GM23338 (cell line): ENCODE measurements around the gene NUP214. TPM values are rescaled to one million over a fixed set of nuclear protein-coding genes. Genes with fewer than 3 reads are reported as not detected.

ENCODE experiments used
- ATAC-seq: fragments of 200-7000 bp; cut with Tn5 transposase; 3 replicates; pipeline ENCODE4 v1.9.1; 2020
- DNase-seq: peaks from one replicate; pipeline ENCODE4 v3.0.0-alpha.2; 2015; ENCODE audit warnings: low spot score
- H2AFZ ChIP-seq: fragments of 200-600 bp; sonication (generic); 2 replicates; pipeline ENCODE4 v1.8.0; 2016; ENCODE audit warnings: antibody characterized with exemption, mild to moderate bottlenecking, moderate library complexity
- H3F3A ChIP-seq: fragments of 200-600 bp; sonication (generic); replicated peaks from 2 replicates; pipeline ENCODE4 v1.8.0; 2017; ENCODE audit warnings: antibody characterized with exemption, mixed run types, low read depth
- H3K27ac ChIP-seq: fragments of 200-600 bp; sonication (generic); 2 replicates; pipeline ENCODE4 v1.6.1; 2016; ENCODE audit warnings: low read depth
- H3K27me3 ChIP-seq: fragments of 200-600 bp; sonication (generic); 2 replicates; pipeline ENCODE4 v1.8.0; 2016; ENCODE audit warnings: mild to moderate bottlenecking, mixed run types, moderate library complexity; ENCODE audit not compliant: insufficient read depth
- H3K36me3 ChIP-seq: fragments of 200-600 bp; sonication (generic); 2 replicates; pipeline ENCODE4 v1.8.0; 2016; ENCODE audit warnings: mild to moderate bottlenecking; ENCODE audit not compliant: insufficient read depth
- H3K4me1 ChIP-seq: fragments of 200-600 bp; sonication (generic); 2 replicates; pipeline ENCODE4 v1.8.0; 2016; ENCODE audit warnings: mild to moderate bottlenecking, moderate library complexity; ENCODE audit not compliant: insufficient read depth
- H3K4me2 ChIP-seq: fragments of 200-600 bp; sonication (generic); 2 replicates; pipeline ENCODE4 v1.7.1; 2017; ENCODE audit warnings: mixed run types
- H3K4me3 ChIP-seq: fragments of 200-600 bp; sonication (generic); 2 replicates; pipeline ENCODE4 v1.6.1; 2016; ENCODE audit warnings: mixed run types
- H3K79me2 ChIP-seq: fragments of 200-600 bp; sonication (generic); replicated peaks from 2 replicates; pipeline ENCODE4 v1.8.0; 2017; ENCODE audit warnings: mild to moderate bottlenecking; ENCODE audit not compliant: insufficient read depth
- H3K9me2 ChIP-seq: fragments of 200-600 bp; sonication (generic); 2 replicates; pipeline ENCODE4 v1.8.0; 2017; ENCODE audit not compliant: insufficient read depth
- H4K20me1 ChIP-seq: fragments of 200-600 bp; sonication (generic); replicated peaks from 2 replicates; pipeline ENCODE4 v1.8.0; 2017; ENCODE audit warnings: mild to moderate bottlenecking; ENCODE audit not compliant: insufficient read depth
- H3K27ac Mint-ChIP-seq: 2 replicates; pipeline ENCODE4 v1.8.0; 2020; ENCODE audit warnings: inconsistent platforms, mild to moderate bottlenecking, moderate library complexity, mixed read lengths
- H3K27me3 Mint-ChIP-seq: 3 replicates; pipeline ENCODE4 v1.8.0; 2022; ENCODE audit warnings: low read depth, mild to moderate bottlenecking, moderate library complexity, mixed read lengths, inconsistent platforms; ENCODE audit not compliant: insufficient read depth, poor library complexity
- H3K36me3 Mint-ChIP-seq: 3 replicates; pipeline ENCODE4 v1.8.0; 2021; ENCODE audit warnings: low read depth, mild to moderate bottlenecking, inconsistent platforms, moderate library complexity, mixed read lengths
- H3K4me1 Mint-ChIP-seq: 3 replicates; pipeline ENCODE4 v1.8.0; 2020; ENCODE audit warnings: mild to moderate bottlenecking, inconsistent platforms, mixed read lengths
- H3K4me3 Mint-ChIP-seq: 3 replicates; pipeline ENCODE4 v1.8.0; 2021; ENCODE audit warnings: moderate library complexity, mild to moderate bottlenecking, inconsistent platforms, mixed read lengths
- H3K9me3 Mint-ChIP-seq: 3 replicates; pipeline ENCODE4 v1.8.0; 2020; ENCODE audit warnings: moderate library complexity, mild to moderate bottlenecking, inconsistent platforms, mixed read lengths
- CREB1 ChIP-seq: fragments of 250-450 bp; sonication (Bioruptor Pico); IDR thresholded peaks from 2 replicates; pipeline ENCODE4 v1.5.0; 2020; ENCODE audit warnings: low read depth, mild to moderate bottlenecking, moderate library complexity
- CTCF ChIP-seq, 2 experiments: fragments of 200-600 bp in 1 of 2; sonication (generic) in 1 of 2; conservative IDR thresholded peaks; 2 replicates each; pipeline versions ENCODE4 v1.5.1 to v1.6.1; 2016 to 2017; ENCODE audit warnings: antibody characterized with exemption in 2 of 2, low read depth in 2 of 2, mild to moderate bottlenecking in 2 of 2, moderate library complexity in 1 of 2
- ETS1 ChIP-seq: IDR thresholded peaks from 2 replicates; pipeline ENCODE4 v1.6.1; 2016; ENCODE audit warnings: antibody characterized with exemption
- EZH2phosphoT487 ChIP-seq: fragments of 200-600 bp; sonication (generic); IDR thresholded peaks from one replicate; pipeline ENCODE4 v1.8.1; 2018; ENCODE audit warnings: antibody characterized with exemption; ENCODE audit not compliant: unreplicated experiment
- JUNB ChIP-seq: IDR thresholded peaks from one replicate; pipeline ENCODE4 v1.6.1; 2016; ENCODE audit warnings: antibody characterized with exemption; ENCODE audit not compliant: unreplicated experiment
- NANOG ChIP-seq: IDR thresholded peaks from 2 replicates; pipeline ENCODE4 v1.6.1; 2016; ENCODE audit warnings: antibody characterized with exemption, borderline replicate concordance
- POLR2AphosphoS5 ChIP-seq: IDR thresholded peaks from 2 replicates; pipeline ENCODE4 v1.6.1; 2016; ENCODE audit warnings: antibody characterized with exemption, low read depth
- REST ChIP-seq: IDR thresholded peaks from one replicate; pipeline ENCODE4 v1.6.1; 2018; ENCODE audit warnings: antibody characterized with exemption; ENCODE audit not compliant: unreplicated experiment
- STAT1 ChIP-seq: IDR thresholded peaks from one replicate; pipeline ENCODE4 v1.6.1; 2016; ENCODE audit warnings: antibody characterized with exemption; ENCODE audit not compliant: unreplicated experiment
- ZNF114 ChIP-seq: fragments of 250-450 bp; sonication (Bioruptor Pico); IDR thresholded peaks from 2 replicates; pipeline ENCODE4 v1.5.0; 2020; ENCODE audit warnings: mild to moderate bottlenecking, moderate library complexity
- ZNF331 ChIP-seq: fragments of 250-450 bp; sonication (Bioruptor Pico); IDR thresholded peaks from 2 replicates; pipeline ENCODE4 v1.5.0; 2020; ENCODE audit warnings: low read depth, mild to moderate bottlenecking, moderate library complexity
- ZNF462 ChIP-seq: fragments of 250-450 bp; sonication (Bioruptor Pico); IDR thresholded peaks from 2 replicates; pipeline ENCODE4 v1.5.0; 2020; ENCODE audit warnings: mild to moderate bottlenecking, moderate library complexity
- polyA plus RNA-seq: library from polyadenylated mRNA; unstranded; fragments of >200 nt; fragmentation: Nextera tagmentation; extraction: Ambion mirVana; gene quantifications from 2 replicates; pipeline ENCODE4 v1.2.1, GENCODE V29; 2016
- total RNA-seq: library from RNA; depleted of rRNA; stranded (reverse); fragments of >200 nt; shearing (Covaris generic); gene quantifications from 2 replicates; pipeline ENCODE4 v1.2.3, GENCODE V29; 2014

The NUP214 gene
- total and polyA plus RNA-seq, 2 experiments from 2014 or later: 36.0 to 57.0 TPM

GRCh38 chr9:131162886-131163285 lies 37.5 kb downstream of the NUP214 start (continued):
- TF ChIP-seq JUNB (no peak), EZH2phosphoT487 (no peak), STAT1 (no peak), CTCF (conservative IDR thresholded peaks at IDR 0.05; ENCODE audit: low read depth in 2 of 2) (no peak), CREB1 (CRISPR knock-in tag) (no peak), REST (no peak), ZNF114 (CRISPR knock-in tag) (no peak), NANOG (no peak), ZNF331 (CRISPR knock-in tag) (no peak)

GRCh38 chr9:131165523-131165922 lies 40.1 kb downstream of the NUP214 start:
- Histone ChIP-seq H3K79me2 (no peaks in the 10 kb centered on the region; the same call in 1 of the 2 replicates), H3K4me3 (no peak overlapping the region), H3K4me2 (no peak overlapping the region), H3K36me3 (peaks cover 19% of the 10 kb centered on the region), H3K9me2 (no peaks in the 10 kb centered on the region), H2AFZ (no peak overlapping the region), H3K4me1 (no peaks in the 10 kb centered on the region), H3F3A (no peaks in the 10 kb centered on the region), H4K20me1 (peaks cover 14% of the 10 kb centered on the region; the same call in 1 of the 2 replicates), H3K27me3 (no peaks in the 10 kb centered on the region), H3K27ac (no peak overlapping the region)
- Mint-ChIP-seq H3K27me3 (no peaks in the 10 kb centered on the region), H3K9me3 (no peaks in the 10 kb centered on the region), H3K27ac (no peak overlapping the region), H3K4me1 (no peaks in the 10 kb centered on the region), H3K36me3 (peaks cover 27% of the 10 kb centered on the region), H3K4me3 (no peak overlapping the region)
- ATAC-seq: no peak
- DNase-seq: no peak
- TF ChIP-seq EZH2phosphoT487: no peak
- TF ChIP-seq ETS1: no peak
- no peak for TF ChIP-seq ZNF462
- TF ChIP-seq NANOG: no peak
- no peak for TF ChIP-seq ZNF331 (CRISPR knock-in tag)
- TF ChIP-seq CREB1 (CRISPR knock-in tag): no peak
- TF ChIP-seq ZNF114 (CRISPR knock-in tag): no peak
- TF ChIP-seq POLR2AphosphoS5: no peak
- TF ChIP-seq STAT1: no peak
- no peak for TF ChIP-seq JUNB
